Measurements from ENCODE around the gene HCN2.

GRCh38 chr19:566403-566802 lies 23.3 kb upstream of the HCN2 start:
- TF ChIP-seq, protein P1, sequence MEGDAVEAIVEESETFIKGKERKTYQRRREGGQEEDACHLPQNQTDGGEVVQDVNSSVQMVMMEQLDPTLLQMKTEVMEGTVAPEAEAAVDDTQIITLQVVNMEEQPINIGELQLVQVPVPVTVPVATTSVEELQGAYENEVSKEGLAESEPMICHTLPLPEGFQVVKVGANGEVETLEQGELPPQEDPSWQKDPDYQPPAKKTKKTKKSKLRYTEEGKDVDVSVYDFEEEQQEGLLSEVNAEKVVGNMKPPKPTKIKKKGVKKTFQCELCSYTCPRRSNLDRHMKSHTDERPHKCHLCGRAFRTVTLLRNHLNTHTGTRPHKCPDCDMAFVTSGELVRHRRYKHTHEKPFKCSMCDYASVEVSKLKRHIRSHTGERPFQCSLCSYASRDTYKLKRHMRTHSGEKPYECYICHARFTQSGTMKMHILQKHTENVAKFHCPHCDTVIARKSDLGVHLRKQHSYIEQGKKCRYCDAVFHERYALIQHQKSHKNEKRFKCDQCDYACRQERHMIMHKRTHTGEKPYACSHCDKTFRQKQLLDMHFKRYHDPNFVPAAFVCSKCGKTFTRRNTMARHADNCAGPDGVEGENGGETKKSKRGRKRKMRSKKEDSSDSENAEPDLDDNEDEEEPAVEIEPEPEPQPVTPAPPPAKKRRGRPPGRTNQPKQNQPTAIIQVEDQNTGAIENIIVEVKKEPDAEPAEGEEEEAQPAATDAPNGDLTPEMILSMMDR (IDR thresholded peaks at IDR 0.05 in 8 of 11, conservative IDR thresholded peaks at IDR 0.05 in 3 of 11): no peak
- TF ChIP-seq POLR2A (IDR thresholded peaks at IDR 0.05) (no peak), POLR2AphosphoS5 (IDR thresholded peaks at IDR 0.05) (peak in 1 of 3 donors; percentile 71)
